ENCODE results near the gene DSG3.
A peak's percentile ranks its signal among the peaks of the same experiment; 100 is the strongest.
"Not testable (repeated sequence)": the region's sequence is repeated elsewhere in the genome, so short reads cannot be mapped to it uniquely, and the experiment has no call there.

DSG3 gene

GRCh38 chr18:31493171-31493570 lies 45.6 kb downstream of the DSG3 start:
- H3K9me3 ChIP-seq (ENCODE audit: insufficient read depth, low read depth, low read length) = no peaks in the 10 kb centered on the region
- no peak overlapping the region for H3K4me3 ChIP-seq (ENCODE audit: low read length)
- H3K27ac ChIP-seq (ENCODE audit: low read depth, low read length) = no peak overlapping the region
- no peak overlapping the region for H3K9ac ChIP-seq (ENCODE audit: low read depth, low read length)
- H3K27me3 ChIP-seq (ENCODE audit: insufficient read depth, low read length) = peaks cover 16% of the 10 kb centered on the region; the same call in 1 of the 2 replicates
- peaks cover 7% of the 10 kb centered on the region; the same call in 1 of the 2 replicates for H3K4me1 ChIP-seq (ENCODE audit: insufficient read depth, low read length)
- WGBS = 92% methylated on average over 7 of the region's 7 CpGs
- H3K36me3 ChIP-seq (ENCODE audit: insufficient read depth, low read length) = no peaks in the 10 kb centered on the region

GRCh38 chr18:31493941-31494340 lies 46.4 kb downstream of the DSG3 start:
- Histone ChIP-seq H3K27ac (ENCODE audit: low read depth, low read length) (no peak overlapping the region), H3K4me3 (ENCODE audit: low read length) (no peak overlapping the region)

GRCh38 chr18:31494705-31495244 lies 47.2 kb downstream of the DSG3 start:
- H3K4me3 ChIP-seq (ENCODE audit: low read length); H3K36me3 ChIP-seq (ENCODE audit: insufficient read depth, low read length); H3K27ac ChIP-seq (ENCODE audit: low read depth, low read length); H3K9ac ChIP-seq (ENCODE audit: low read depth, low read length); H3K9me3 ChIP-seq (ENCODE audit: insufficient read depth, low read depth, low read length): not testable (repeated sequence)
- peaks cover 16% of the 10 kb centered on the region; the same call in 1 of the 2 replicates for H3K27me3 ChIP-seq (ENCODE audit: insufficient read depth, low read length)
- 92% methylated on average over 1 of the region's 2 CpGs for WGBS
- H3K4me1 ChIP-seq (ENCODE audit: insufficient read depth, low read length) = peaks cover 11% of the 10 kb centered on the region

More at GRCh38 chr18:31493941-31494340, 46.4 kb downstream of the DSG3 start:
- H3K27me3 ChIP-seq (ENCODE audit: insufficient read depth, low read length) = peaks cover 16% of the 10 kb centered on the region; the same call in 1 of the 2 replicates
- H3K36me3 ChIP-seq (ENCODE audit: insufficient read depth, low read length) = no peaks in the 10 kb centered on the region
- no peaks in the 10 kb centered on the region for H3K9me3 ChIP-seq (ENCODE audit: insufficient read depth, low read depth, low read length)
- H3K9ac ChIP-seq (ENCODE audit: low read depth, low read length) = no peak overlapping the region
- peaks cover 7% of the 10 kb centered on the region; the same call in 1 of the 2 replicates for H3K4me1 ChIP-seq (ENCODE audit: insufficient read depth, low read length)

- peak overlapping the region; percentile 91 for H3K27ac ChIP-seq (ENCODE audit: low read depth, low read length)
Measured at GRCh38 chr18:31497404-31497835, 49.9 kb downstream of the DSG3 start.

GRCh38 chr18:31497836-31498573 lies 50.5 kb downstream of the DSG3 start, which contains the start of gene DSG2:
Gene DSG2 (plus strand): TSS chr18:31498177. CDS start chr18:31498252, 75 bp downstream.
- H3K4me3 ChIP-seq (ENCODE audit: low read length) = peak within 1 kb of the TSS; percentile 100
- WGBS = under 1% methylated on average over 79 of the region's 79 CpGs
- H3K27ac ChIP-seq (ENCODE audit: low read depth, low read length) = peak within 1 kb of the TSS; percentile 91

More at GRCh38 chr18:31497404-31497835, 49.9 kb downstream of the DSG3 start:
- no peaks in the 10 kb centered on the region for H3K9me3 ChIP-seq (ENCODE audit: insufficient read depth, low read depth, low read length)
- peak overlapping the region; percentile 100 for H3K4me3 ChIP-seq (ENCODE audit: low read length)
- H3K9ac ChIP-seq (ENCODE audit: low read depth, low read length) = peak overlapping the region; percentile 98
- H3K36me3 ChIP-seq (ENCODE audit: insufficient read depth, low read length) = no peaks in the 10 kb centered on the region
- WGBS = 3% methylated on average over 24 of the region's 25 CpGs
- H3K4me1 ChIP-seq (ENCODE audit: insufficient read depth, low read length) = peaks cover 25% of the 10 kb centered on the region
- H3K27me3 ChIP-seq (ENCODE audit: insufficient read depth, low read length) = peaks cover 16% of the 10 kb centered on the region; the same call in 1 of the 2 replicates

GRCh38 chr18:31498574-31499524 lies 51.3 kb downstream of the DSG3 start:
- H3K9ac ChIP-seq (ENCODE audit: low read depth, low read length) = peak overlapping the region; percentile 98
- no peaks in the 10 kb centered on the region for H3K9me3 ChIP-seq (ENCODE audit: insufficient read depth, low read depth, low read length)
- H3K4me3 ChIP-seq (ENCODE audit: low read length) = peak overlapping the region; percentile 100
- H3K36me3 ChIP-seq (ENCODE audit: insufficient read depth, low read length) = no peaks in the 10 kb centered on the region
- WGBS = 2% methylated on average over 18 of the region's 22 CpGs
- peak overlapping the region; percentile 91 for H3K27ac ChIP-seq (ENCODE audit: low read depth, low read length)
- H3K27me3 ChIP-seq (ENCODE audit: insufficient read depth, low read length) = peaks cover 16% of the 10 kb centered on the region; the same call in 1 of the 2 replicates
- H3K4me1 ChIP-seq (ENCODE audit: insufficient read depth, low read length) = peaks cover 25% of the 10 kb centered on the region

More at GRCh38 chr18:31497836-31498573, 50.5 kb downstream of the DSG3 start, which contains the start of gene DSG2:
- H3K4me1 ChIP-seq (ENCODE audit: insufficient read depth, low read length) = peaks cover 25% of the 10 kb centered on the region
- peak within 1 kb of the TSS; percentile 98 for H3K9ac ChIP-seq (ENCODE audit: low read depth, low read length)
- H3K36me3 ChIP-seq (ENCODE audit: insufficient read depth, low read length) = no peaks in the 10 kb centered on the region
- H3K27me3 ChIP-seq (ENCODE audit: insufficient read depth, low read length) = peaks cover 16% of the 10 kb centered on the region; the same call in 1 of the 2 replicates
- H3K9me3 ChIP-seq (ENCODE audit: insufficient read depth, low read depth, low read length) = no peaks in the 10 kb centered on the region

GRCh38 chr18:31500051-31500688 lies 52.6 kb downstream of the DSG3 start:
- Histone ChIP-seq H3K36me3 (ENCODE audit: insufficient read depth, low read length) (no peaks in the 10 kb centered on the region), H3K9me3 (ENCODE audit: insufficient read depth, low read depth, low read length) (no peaks in the 10 kb centered on the region), H3K4me3 (ENCODE audit: low read length) (peak overlapping the region; percentile 100), H3K27ac (ENCODE audit: low read depth, low read length) (no peak overlapping the region), H3K9ac (ENCODE audit: low read depth, low read length) (no peak overlapping the region), H3K27me3 (ENCODE audit: insufficient read depth, low read length) (peaks cover 16% of the 10 kb centered on the region; the same call in 1 of the 2 replicates), H3K4me1 (ENCODE audit: insufficient read depth, low read length) (peaks cover 25% of the 10 kb centered on the region)
- WGBS = 71% methylated on average over 6 of the region's 6 CpGs

GRCh38 chr18:31503011-31503410 lies 55.5 kb downstream of the DSG3 start:
- no peaks in the 10 kb centered on the region for H3K36me3 ChIP-seq (ENCODE audit: insufficient read depth, low read length)
- 96% methylated on average over 4 of the region's 4 CpGs for WGBS
- no peaks in the 10 kb centered on the region for H3K27me3 ChIP-seq (ENCODE audit: insufficient read depth, low read length)
- H3K27ac ChIP-seq (ENCODE audit: low read depth, low read length) = no peak overlapping the region
- no peak overlapping the region for H3K4me3 ChIP-seq (ENCODE audit: low read length)
- H3K9me3 ChIP-seq (ENCODE audit: insufficient read depth, low read depth, low read length) = no peaks in the 10 kb centered on the region
- no peak overlapping the region for H3K9ac ChIP-seq (ENCODE audit: low read depth, low read length)
- H3K4me1 ChIP-seq (ENCODE audit: insufficient read depth, low read length) = peaks cover 22% of the 10 kb centered on the region

- H3K9ac ChIP-seq (ENCODE audit: low read depth, low read length) = no peak overlapping the region
- no peaks in the 10 kb centered on the region for H3K27me3 ChIP-seq (ENCODE audit: insufficient read depth, low read length)
- 92% methylated on average over 10 of the region's 10 CpGs for WGBS
- H3K4me1 ChIP-seq (ENCODE audit: insufficient read depth, low read length) = peaks cover 19% of the 10 kb centered on the region
- H3K36me3 ChIP-seq (ENCODE audit: insufficient read depth, low read length) = no peaks in the 10 kb centered on the region
- H3K9me3 ChIP-seq (ENCODE audit: insufficient read depth, low read depth, low read length) = no peaks in the 10 kb centered on the region
- H3K27ac ChIP-seq (ENCODE audit: low read depth, low read length) = no peak overlapping the region
- H3K4me3 ChIP-seq (ENCODE audit: low read length) = no peak overlapping the region
Measured at GRCh38 chr18:31504455-31505147, 57.1 kb downstream of the DSG3 start.

GRCh38 chr18:31505156-31505555 lies 57.6 kb downstream of the DSG3 start:
- H3K4me3 ChIP-seq (ENCODE audit: low read length) = no peak overlapping the region
- no peaks in the 10 kb centered on the region for H3K27me3 ChIP-seq (ENCODE audit: insufficient read depth, low read length)
- 93% methylated on average over 6 of the region's 6 CpGs for WGBS
- no peaks in the 10 kb centered on the region for H3K9me3 ChIP-seq (ENCODE audit: insufficient read depth, low read depth, low read length)
- H3K9ac ChIP-seq (ENCODE audit: low read depth, low read length) = no peak overlapping the region
- H3K4me1 ChIP-seq (ENCODE audit: insufficient read depth, low read length) = peaks cover 14% of the 10 kb centered on the region
- no peaks in the 10 kb centered on the region for H3K36me3 ChIP-seq (ENCODE audit: insufficient read depth, low read length)
- H3K27ac ChIP-seq (ENCODE audit: low read depth, low read length) = no peak overlapping the region

Measured in HUES64 (cell line).